ENCODE data around the gene STXBP6.

DNA sequence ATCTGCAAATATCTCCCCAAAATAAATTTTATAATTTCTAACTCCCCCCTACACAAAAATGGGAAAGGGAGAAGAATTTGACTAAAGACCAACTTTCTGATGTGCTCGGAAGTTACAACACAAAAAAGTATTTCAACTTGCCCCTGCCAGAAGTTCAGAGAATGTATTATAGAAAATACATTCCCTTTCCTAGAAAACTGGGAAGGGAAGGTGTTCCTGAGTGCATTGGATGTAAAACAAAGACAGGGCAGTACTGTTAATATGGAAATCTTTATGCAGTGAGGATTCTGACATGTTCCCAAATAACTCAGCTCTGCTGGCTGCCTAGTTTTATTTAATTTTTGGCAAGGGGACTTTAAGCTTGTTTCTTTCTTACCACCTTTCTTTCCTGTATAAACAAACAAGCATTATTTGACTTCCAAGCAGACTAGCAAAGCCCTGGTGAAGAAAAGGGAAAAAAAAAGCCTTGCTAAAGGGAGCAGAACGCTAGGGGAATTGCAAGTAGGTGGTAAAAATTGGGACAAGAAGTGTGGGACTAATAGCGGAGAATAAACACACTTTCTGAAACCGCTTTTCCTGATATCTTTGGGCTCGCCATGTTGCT is 124.1 kb downstream of the STXBP6 start:
- TF ChIP-seq TAF1 (IDR thresholded peaks at IDR 0.05; ENCODE audit: low read depth) (no peak), TEAD4 (IDR thresholded peaks at IDR 0.05) (no peak), USF1 (IDR thresholded peaks at IDR 0.05) (no peak)

Measured in Ishikawa (cell line).